Cardiac atrium fibroblast (primary cell): ENCODE results near the gene ABI1. TPM values are rescaled to one million over a fixed set of nuclear protein-coding genes. Genes with fewer than 3 reads are reported as not detected.

Source experiments
- total RNA-seq: library from RNA; depleted of rRNA; stranded (reverse); fragments of >200 nt; gene quantifications from 2 replicates; pipeline ENCODE4 v1.2.3, GENCODE V29; 2015

The ABI1 gene
- 30.3 and 35.9 TPM in 2 replicates for total RNA-seq

DNA sequence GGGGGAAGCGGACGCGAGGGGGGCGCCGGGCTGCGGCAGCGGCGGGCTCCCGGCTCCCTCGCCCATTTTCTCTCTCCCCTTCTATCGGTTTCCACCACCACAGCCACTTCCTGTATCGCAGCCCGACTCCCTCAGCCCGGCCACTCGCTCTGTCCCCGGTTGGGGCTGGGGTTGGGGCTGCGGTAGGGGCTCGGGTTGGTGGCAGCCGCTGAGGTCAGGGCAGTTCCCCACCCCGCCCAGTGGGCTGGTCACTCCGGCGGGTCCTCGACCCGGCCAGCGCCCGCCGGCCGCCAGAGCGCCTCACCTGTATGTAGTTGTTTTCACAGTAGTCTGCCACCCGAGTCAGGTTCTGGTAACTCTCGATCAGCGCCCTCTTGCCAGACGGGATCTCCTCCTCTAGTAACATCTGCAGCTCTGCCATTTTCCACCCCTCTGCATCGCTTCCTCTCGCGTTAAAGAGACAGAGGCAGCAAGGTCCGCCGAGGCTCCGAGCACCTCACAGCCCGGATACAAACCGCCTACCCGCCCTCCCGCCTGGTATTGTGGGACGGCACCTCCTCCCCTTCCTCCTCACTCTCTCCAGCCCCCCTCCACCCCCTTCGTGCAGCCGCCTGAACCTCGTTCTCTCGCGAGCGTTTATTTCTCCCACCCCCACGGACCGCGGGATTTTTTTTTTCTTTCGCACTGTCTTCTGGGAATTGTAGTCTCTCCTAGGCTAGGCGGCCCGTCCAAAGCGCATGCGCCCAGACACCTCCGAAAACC is at the start of gene ABI1:
TSS of gene ABI1 (minus strand) at position 516 of the 762 bp plus-strand sequence. CDS start at position 421, 95 bp downstream.

DNA sequence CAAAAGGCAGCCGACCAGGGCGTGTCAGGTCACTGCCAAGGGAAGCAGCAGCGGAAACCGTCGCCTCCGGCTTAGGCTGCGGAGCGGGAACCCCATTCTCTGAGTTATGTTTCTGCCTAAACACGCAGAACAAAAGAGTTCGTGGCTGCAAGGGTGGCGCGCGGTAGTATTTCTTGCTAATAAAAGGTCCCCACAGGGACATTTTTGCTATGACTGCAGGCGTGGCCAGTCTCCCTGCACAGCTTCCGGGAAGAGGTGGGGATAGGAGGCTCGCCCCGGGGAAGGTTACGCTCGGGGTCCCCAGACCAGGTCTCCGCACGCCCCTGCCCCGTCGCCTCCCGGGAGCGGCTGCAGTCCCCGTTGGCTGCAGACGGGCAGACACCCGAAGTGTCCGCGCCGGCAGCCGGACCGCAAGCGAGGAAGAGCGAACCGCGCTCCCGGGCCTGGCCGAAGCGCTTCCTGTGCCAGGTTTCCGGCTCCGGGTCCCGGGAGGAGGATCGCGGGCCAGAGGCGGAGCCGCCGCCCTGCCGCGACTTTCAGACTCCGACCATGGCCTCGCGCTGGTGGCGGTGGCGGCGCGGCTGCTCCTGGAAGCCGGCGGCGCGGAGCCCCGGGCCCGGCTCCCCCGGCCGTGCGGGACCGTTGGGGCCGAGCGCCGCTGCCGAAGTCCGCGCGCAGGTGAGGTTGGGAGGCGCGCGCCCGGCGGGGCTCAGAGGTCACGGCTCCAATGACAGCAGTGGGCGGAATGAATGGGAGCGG is 163.4 kb downstream of the ABI1 start, which contains the start of gene PDSS1:
TSS of gene PDSS1 (plus strand) at position 539 of the 759 bp plus-strand sequence. CDS start at position 550, 11 bp downstream.

Other genes with a start within 250 kb of the ABI1 start
- gene PDSS1, start 163.3 kb downstream of the ABI1 start, total RNA-seq: 2.7 and 5.0 TPM in 2 replicates
- 5.2 and 6.3 TPM in 2 replicates for gene ANKRD26, start 239.5 kb upstream of the ABI1 start, total RNA-seq